Fibroblast of lung (primary cell): ENCODE measurements around the gene CRKL. TPM values are rescaled to one million over a fixed set of nuclear protein-coding genes. Genes with fewer than 3 reads are reported as not detected.

Experiments
- DNase-seq, 2 donors: peaks; one replicate each; pipeline versions ENCODE4 v3.0.0 to v3.0.0-alpha.2; 2010; ENCODE audit warnings: low read depth in 2 of 2
- H2AFZ ChIP-seq: 2 replicates; pipeline ENCODE4 v1.5.1; 2012; ENCODE audit warnings: low read length, control low read depth, inconsistent platforms
- H3K27ac ChIP-seq: 2 replicates; pipeline ENCODE4 v1.5.1; 2011; ENCODE audit warnings: low read length, control low read depth; ENCODE audit not compliant: insufficient read depth
- H3K27me3 ChIP-seq: 2 replicates; pipeline ENCODE4 v1.5.1; 2011; ENCODE audit warnings: mild to moderate bottlenecking, low read length; ENCODE audit not compliant: control insufficient read depth, insufficient read depth
- H3K36me3 ChIP-seq: 2 replicates; pipeline ENCODE4 v1.5.1; 2011; ENCODE audit warnings: low read length; ENCODE audit not compliant: control insufficient read depth, insufficient read depth
- H3K4me1 ChIP-seq: 2 replicates; pipeline ENCODE4 v1.5.1; 2011; ENCODE audit warnings: low read length; ENCODE audit not compliant: control insufficient read depth, insufficient read depth; ENCODE audit errors: extremely low read depth
- H3K4me2 ChIP-seq: 2 replicates; pipeline ENCODE4 v1.5.1; 2011; ENCODE audit warnings: low read length, control low read depth; ENCODE audit not compliant: insufficient read depth; ENCODE audit errors: extremely low read depth
- H3K4me3 ChIP-seq, 4 experiments: fragments of 200-600 bp in 1 of 4; sonication (generic) in 1 of 4; replicated peaks in 1 of 4; 2 replicates each; pipeline ENCODE4 v1.5.1; 2011 to 2016; ENCODE audit warnings: low read length in 4 of 4, low read depth in 3 of 4, mild to moderate bottlenecking in 3 of 4, control low read depth in 2 of 4, inconsistent platforms in 1 of 4, mixed read lengths in 1 of 4; ENCODE audit not compliant: insufficient read depth in 1 of 4; ENCODE audit errors: control extremely low read depth in 1 of 4
- H3K79me2 ChIP-seq: 2 replicates; pipeline ENCODE4 v1.5.1; 2012; ENCODE audit warnings: mild to moderate bottlenecking, low read length, inconsistent platforms; ENCODE audit not compliant: control insufficient read depth, insufficient read depth
- H3K9ac ChIP-seq: 2 replicates; pipeline ENCODE4 v1.5.1; 2011; ENCODE audit warnings: mild to moderate bottlenecking, low read length, control low read depth; ENCODE audit not compliant: insufficient read depth
- H3K9me3 ChIP-seq: 2 replicates; pipeline ENCODE4 v1.5.1; 2012; ENCODE audit warnings: low read depth, low read length; ENCODE audit not compliant: control insufficient read depth, insufficient read depth
- H4K20me1 ChIP-seq: 2 replicates; pipeline ENCODE4 v1.5.1; 2011; ENCODE audit warnings: low read length; ENCODE audit not compliant: control insufficient read depth, insufficient read depth; ENCODE audit errors: extremely low read depth
- CTCF ChIP-seq, 2 donors: IDR thresholded peaks in 1 of 2; conservative IDR thresholded peaks in 1 of 2; 1 replicate in 1 of 2; 2 replicates in 1 of 2; pipeline ENCODE4 v1.5.1; 2011 to 2012; ENCODE audit warnings: low read length in 2 of 2, control low read depth in 1 of 2, inconsistent platforms in 1 of 2, low read depth in 1 of 2, mild to moderate bottlenecking in 1 of 2
- EZH2 ChIP-seq: IDR thresholded peaks from 2 replicates; pipeline ENCODE4 v1.5.1; 2012; ENCODE audit warnings: low read length, control low read depth, mild to moderate bottlenecking; ENCODE audit errors: missing control alignments
- polyA plus RNA-seq, 2 donors: library from polyadenylated mRNA; depleted of rRNA in 1 of 2; stranded (reverse) in 1 of 2; unstranded in 1 of 2; fragments of >200 nt; gene quantifications; 2 replicates each; pipeline ENCODE4 v1.2.1, GENCODE V29; 2011 to 2012; ENCODE audit warnings: missing spikeins in 1 of 2
- total RNA-seq: library from RNA; depleted of rRNA; stranded (reverse); fragments of >200 nt; gene quantifications from 2 replicates; pipeline ENCODE4 v1.2.1, GENCODE V29; 2014

Gene CRKL
- total and polyA plus RNA-seq, 2 donors (not counting 1 experiment from before 2014, with no cell fraction given): 23.8 to 45.1 TPM

GRCh38 chr22:20877715-20878114 is 39.5 kb upstream of the CRKL start:
- H4K20me1 ChIP-seq: no peaks in the 10 kb centered on the region
- no peak overlapping the region for H3K4me3 ChIP-seq
- H3K9ac ChIP-seq: no peak overlapping the region
- no peak overlapping the region for H2AFZ ChIP-seq
- H3K27me3 ChIP-seq: no peaks in the 10 kb centered on the region
- no peaks in the 10 kb centered on the region for H3K4me1 ChIP-seq
- TF ChIP-seq CTCF (conservative IDR thresholded peaks at IDR 0.05 in 1 of 2, IDR thresholded peaks at IDR 0.05 in 1 of 2; ENCODE audit: low read depth in 1 of 2, low read length in 2 of 2): no peak
- TF ChIP-seq EZH2: no peak
- no peak for DNase-seq
- no peak overlapping the region for H3K27ac ChIP-seq
- H3K79me2 ChIP-seq: no peaks in the 10 kb centered on the region
- no peaks in the 10 kb centered on the region for H3K9me3 ChIP-seq
- no peaks in the 10 kb centered on the region for H3K36me3 ChIP-seq
- no peak overlapping the region for H3K4me2 ChIP-seq

DNA sequence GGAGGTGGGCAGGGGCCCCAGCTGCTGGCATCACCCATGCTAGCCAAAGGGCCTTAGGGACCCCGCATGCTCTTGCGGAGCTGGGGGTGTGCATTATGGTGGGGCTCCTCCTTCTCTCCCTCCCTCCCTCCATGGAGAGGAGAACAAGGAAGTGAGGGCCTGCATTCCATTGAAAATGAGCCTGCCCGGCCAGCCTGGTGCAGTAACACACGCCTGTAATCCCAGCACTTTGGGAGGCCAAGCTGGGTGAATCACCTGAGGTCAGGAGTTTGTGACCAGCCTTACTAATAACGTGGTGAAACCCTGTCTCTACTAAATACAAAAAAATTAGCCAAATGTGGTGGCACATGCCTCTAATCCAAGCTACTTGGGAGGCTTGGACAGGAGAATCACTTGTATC is 36.0 kb upstream of the CRKL start:
- H4K20me1 ChIP-seq: no peaks in the 10 kb centered on the region
- no peak overlapping the region for H3K4me2 ChIP-seq
- H3K9ac ChIP-seq: no peak overlapping the region
- H3K36me3 ChIP-seq: peaks cover 8% of the 10 kb centered on the region
- H3K4me1 ChIP-seq: no peaks in the 10 kb centered on the region
- TF ChIP-seq CTCF (conservative IDR thresholded peaks at IDR 0.05 in 1 of 2, IDR thresholded peaks at IDR 0.05 in 1 of 2; ENCODE audit: low read depth in 1 of 2, low read length in 2 of 2) (no peak), EZH2 (no peak)
- no peak overlapping the region for H3K4me3 ChIP-seq
- no peaks in the 10 kb centered on the region for H3K9me3 ChIP-seq
- no peak overlapping the region for H2AFZ ChIP-seq
- no peak overlapping the region for H3K27ac ChIP-seq
- no peaks in the 10 kb centered on the region for H3K27me3 ChIP-seq
- H3K79me2 ChIP-seq: no peaks in the 10 kb centered on the region
- peak in 1 of 2 donors; percentile 16 for DNase-seq

DNA sequence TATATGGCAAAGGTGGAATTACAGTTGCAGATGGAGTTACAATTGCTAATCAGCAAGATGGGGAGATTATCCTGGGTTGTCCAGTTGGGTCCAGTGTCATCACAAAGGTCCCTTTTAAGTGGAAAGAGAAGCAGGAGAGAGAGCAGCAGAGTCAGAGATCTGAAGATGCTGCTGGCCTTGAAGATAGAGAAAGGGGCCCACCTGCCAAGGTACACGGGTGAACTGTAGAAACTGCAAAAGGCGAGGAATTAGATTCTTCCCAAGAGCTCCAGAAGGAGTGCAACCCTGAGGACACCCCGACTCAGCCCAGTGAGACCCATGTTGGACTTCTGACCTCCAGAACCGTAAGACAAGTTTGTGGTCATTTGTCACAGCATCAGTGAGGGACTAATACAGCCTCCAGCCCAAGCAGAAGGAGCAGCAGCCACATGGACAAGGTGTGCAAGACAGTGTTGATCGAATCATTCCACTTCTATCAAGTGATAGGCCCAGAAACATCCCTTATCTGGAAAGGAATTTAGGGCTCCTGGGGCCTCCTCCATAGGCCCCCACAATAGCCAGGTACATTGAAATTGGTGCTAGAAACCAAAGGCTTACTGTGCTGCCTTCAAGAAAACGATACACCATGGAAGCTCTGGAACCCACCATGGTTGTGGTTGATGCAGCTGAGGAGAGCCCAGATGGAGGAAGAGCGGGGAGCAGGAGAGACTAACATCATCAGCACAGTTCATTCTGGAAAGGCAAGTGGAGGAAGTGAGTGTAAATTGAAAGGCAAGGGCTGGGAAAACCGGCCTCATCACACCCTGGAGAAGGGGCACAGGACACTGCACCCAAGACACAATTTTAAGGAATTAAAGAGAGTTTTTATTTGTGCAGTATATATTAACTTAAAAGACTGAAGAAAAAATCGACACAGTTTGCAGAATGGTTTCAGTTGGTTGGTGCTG is 35.1 kb upstream of the CRKL start:
- no peak overlapping the region for H3K4me2 ChIP-seq
- no peaks in the 10 kb centered on the region for H3K79me2 ChIP-seq
- H3K27ac ChIP-seq: no peak overlapping the region
- DNase-seq: no peak
- H3K9ac ChIP-seq: no peak overlapping the region
- TF ChIP-seq EZH2: no peak
- no peaks in the 10 kb centered on the region for H3K9me3 ChIP-seq
- H3K4me3 ChIP-seq: no peak overlapping the region
- no peak overlapping the region for H2AFZ ChIP-seq
- H3K4me1 ChIP-seq: no peaks in the 10 kb centered on the region
- H4K20me1 ChIP-seq: no peaks in the 10 kb centered on the region
- H3K36me3 ChIP-seq: peaks cover 8% of the 10 kb centered on the region
- H3K27me3 ChIP-seq: no peaks in the 10 kb centered on the region
